GM15510 (cell line): Measurements from ENCODE around the gene CMTR1.

ENCODE experiments used
- POLR2A ChIP-seq: IDR thresholded peaks from 3 replicates; pipeline ENCODE4 v1.6.1; 2011; ENCODE audit warnings: borderline replicate concordance; ENCODE audit not compliant: insufficient read length; ENCODE audit errors: extremely low read depth

CMTR1 gene, protein sequence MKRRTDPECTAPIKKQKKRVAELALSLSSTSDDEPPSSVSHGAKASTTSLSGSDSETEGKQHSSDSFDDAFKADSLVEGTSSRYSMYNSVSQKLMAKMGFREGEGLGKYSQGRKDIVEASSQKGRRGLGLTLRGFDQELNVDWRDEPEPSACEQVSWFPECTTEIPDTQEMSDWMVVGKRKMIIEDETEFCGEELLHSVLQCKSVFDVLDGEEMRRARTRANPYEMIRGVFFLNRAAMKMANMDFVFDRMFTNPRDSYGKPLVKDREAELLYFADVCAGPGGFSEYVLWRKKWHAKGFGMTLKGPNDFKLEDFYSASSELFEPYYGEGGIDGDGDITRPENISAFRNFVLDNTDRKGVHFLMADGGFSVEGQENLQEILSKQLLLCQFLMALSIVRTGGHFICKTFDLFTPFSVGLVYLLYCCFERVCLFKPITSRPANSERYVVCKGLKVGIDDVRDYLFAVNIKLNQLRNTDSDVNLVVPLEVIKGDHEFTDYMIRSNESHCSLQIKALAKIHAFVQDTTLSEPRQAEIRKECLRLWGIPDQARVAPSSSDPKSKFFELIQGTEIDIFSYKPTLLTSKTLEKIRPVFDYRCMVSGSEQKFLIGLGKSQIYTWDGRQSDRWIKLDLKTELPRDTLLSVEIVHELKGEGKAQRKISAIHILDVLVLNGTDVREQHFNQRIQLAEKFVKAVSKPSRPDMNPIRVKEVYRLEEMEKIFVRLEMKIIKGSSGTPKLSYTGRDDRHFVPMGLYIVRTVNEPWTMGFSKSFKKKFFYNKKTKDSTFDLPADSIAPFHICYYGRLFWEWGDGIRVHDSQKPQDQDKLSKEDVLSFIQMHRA

GRCh38 chr6:37432916-37433656 lies at the start of gene CMTR1:
Gene CMTR1, plus strand, starts transcription at chr6:37433221. Its CDS starts 2,409 bp downstream, at chr6:37435630.
- TF ChIP-seq POLR2A: peak; percentile 78

- no peak for TF ChIP-seq POLR2A
Observed at GRCh38 chr6:37388578-37388977, 44.4 kb upstream of the CMTR1 start.

GRCh38 chr6:37389857-37390256 lies 43.2 kb upstream of the CMTR1 start:
- TF ChIP-seq POLR2A: no peak

DNA sequence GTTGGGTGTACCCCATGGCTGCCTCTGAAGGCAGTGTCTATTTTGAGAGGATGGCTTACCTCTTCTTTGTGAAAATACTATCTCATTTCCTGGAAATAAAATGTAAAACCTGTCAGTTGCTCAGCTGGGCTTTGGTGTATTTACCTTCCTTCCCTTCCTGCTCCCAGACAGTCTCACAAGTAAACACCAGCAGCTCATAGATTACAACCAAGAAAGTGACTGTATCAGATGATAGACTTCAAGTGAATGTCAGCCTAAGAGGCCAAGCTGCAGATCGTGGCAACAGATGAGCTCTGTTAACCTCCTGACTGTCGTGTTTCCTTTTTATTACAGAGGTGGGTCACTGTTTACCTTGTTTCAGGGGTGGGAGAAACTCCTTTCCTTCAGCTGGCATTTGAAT lies 41.9 kb upstream of the CMTR1 start:
- no peak for TF ChIP-seq POLR2A

GRCh38 chr6:37392821-37393220 lies 40.2 kb upstream of the CMTR1 start:
- TF ChIP-seq POLR2A: no peak

DNA sequence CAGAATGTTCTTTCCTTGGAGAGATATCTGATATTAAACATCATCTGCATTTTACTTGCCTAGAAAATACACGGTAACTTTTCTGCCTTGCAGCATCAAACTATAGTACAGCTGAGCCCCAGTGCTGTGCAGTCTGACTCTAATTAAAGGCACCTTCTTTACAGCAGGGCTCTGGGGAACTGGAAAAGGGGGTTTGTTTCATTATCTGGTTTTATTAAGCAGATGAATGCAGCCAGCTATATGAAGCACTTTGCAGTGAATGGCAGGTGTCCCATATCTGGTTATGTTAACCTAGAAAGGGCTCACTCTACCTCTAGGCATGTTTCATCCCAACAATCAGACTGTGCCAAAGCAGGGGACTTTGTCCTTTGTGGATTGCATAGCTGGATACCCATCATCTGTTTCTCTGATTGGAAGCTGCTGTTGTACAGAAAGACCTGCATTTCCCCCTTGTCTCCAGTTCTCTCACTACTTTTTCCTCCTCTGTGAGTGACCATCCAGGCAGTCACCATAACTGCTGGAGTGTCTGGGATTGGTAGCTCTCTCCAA lies 39.6 kb upstream of the CMTR1 start:
- no peak for TF ChIP-seq POLR2A

DNA sequence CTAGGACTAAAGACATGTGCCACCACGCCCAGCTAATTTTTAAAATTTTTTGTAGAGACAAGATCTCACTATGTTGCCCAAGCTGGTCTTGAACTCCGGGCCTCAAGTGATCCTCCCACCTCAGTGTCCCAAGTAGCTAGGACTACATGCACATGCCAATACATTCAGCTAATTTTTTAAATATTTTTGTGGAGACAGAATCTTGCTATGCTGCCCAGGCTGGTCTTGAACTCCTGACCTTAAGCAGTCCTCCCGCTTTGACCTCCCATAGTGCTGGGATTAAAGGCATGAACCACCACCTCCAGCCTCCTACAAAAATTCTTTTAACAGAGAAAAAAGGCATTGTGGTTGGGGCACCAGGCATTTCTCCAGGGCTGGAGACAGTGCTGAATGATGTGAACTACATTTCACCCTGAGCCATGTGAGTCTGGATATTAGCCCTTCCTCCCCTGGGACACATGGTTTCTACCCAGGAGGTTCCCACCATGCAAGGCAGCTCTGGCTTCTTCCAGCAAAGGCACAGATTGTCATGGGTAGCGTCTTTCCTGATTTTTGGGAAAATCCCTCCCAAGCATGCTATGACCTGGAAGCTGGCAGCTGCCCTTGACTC lies 36.3 kb upstream of the CMTR1 start:
- no peak for TF ChIP-seq POLR2A

GRCh38 chr6:37399131-37399530 lies 33.9 kb upstream of the CMTR1 start:
- no peak for TF ChIP-seq POLR2A

- no peak for TF ChIP-seq POLR2A
Observed at GRCh38 chr6:37399795-37400490, 33.1 kb upstream of the CMTR1 start.

- TF ChIP-seq POLR2A: no peak
Observed at GRCh38 chr6:37406726-37407341, 26.2 kb upstream of the CMTR1 start.

DNA sequence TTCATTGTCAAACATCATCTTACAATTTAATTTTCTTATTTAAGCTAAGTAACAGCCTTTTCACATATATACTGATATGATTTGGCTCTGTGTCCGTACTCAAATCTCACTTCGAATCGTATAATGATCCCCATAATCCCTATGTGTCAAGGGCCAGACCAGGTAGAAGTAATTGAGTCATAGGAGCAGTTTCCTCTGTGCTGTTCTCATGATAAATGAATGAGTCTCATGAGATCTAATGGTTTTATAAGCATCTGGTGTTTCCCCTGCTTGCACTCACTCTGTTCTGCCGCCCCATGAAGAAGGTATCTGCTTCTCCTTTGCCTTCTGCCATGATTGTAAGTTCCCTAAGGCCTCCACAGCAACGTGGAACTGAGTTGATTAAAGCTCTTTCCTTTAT lies 25.1 kb upstream of the CMTR1 start:
- no peak for TF ChIP-seq POLR2A

- no peak for TF ChIP-seq POLR2A
Observed at GRCh38 chr6:37409501-37409900, 23.5 kb upstream of the CMTR1 start.

DNA sequence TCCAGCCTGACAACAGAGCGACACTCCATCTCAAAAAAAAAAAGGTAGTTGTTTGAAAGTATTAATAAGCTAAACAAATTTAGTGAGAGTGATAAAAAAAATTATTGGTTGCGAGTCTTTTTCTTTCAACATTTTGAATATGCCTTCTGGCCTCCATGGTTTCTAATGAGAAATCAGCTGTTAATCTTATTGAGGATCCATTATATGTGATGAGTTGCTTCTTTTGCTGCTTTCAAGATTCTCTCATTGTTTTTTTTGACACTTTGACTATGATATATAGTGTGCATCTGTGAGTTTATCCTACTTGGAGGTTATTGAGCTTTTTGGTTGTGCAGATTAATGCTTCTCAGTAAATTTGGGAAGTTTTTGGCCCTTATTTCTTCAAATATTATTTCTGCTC lies 15.6 kb upstream of the CMTR1 start:
- no peak for TF ChIP-seq POLR2A
